ENCODE data around the gene SCN1A. TPM values are rescaled to one million over a fixed set of nuclear protein-coding genes. Genes with fewer than 3 reads are reported as not detected.
A peak's percentile ranks its signal among the peaks of the same experiment; 100 is the strongest.

SCN1A gene
- total and polyA plus RNA-seq, 2 of the 13 experiments (the other 11 are each of a cell fraction or from before 2014, with no cell fraction given) = 19.9 to 39.4 TPM

DNA sequence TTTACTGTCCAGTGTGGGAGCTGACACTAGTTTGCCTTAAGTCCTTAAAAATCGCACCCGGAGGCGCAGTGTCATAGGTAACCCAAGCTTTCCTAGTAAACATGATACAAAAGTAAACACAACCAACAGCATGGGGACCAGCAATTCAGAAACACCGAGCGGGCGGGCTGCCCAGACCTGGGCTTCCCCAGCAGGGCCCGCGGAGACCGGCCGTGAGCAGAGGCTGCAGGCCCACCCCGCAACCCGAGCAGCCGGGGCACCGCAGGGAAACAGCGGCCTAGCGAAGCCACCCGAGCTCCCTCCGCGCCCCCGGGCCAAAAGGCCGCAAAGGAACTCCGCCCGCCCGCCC lies 174.5 kb downstream of the SCN1A start:
- Histone ChIP-seq H3K79me2 (ENCODE audit: insufficient read depth, low read length) (peaks cover 50% of the 10 kb centered on the region), H3K9ac (ENCODE audit: insufficient read depth, low read depth, low read length) (peak overlapping the region; percentile 92), H3K36me3 (replicated peaks in 1 of 2; ENCODE audit: control insufficient read depth in 1 of 2, insufficient read depth in 2 of 2, low read length in 2 of 2) (peaks cover 3 to 13% of the 10 kb centered on the region in 2 experiments; a peak in 4 of 5 replicates), H4K20me1 (ENCODE audit: insufficient read depth, low read length) (peaks cover 25% of the 10 kb centered on the region), H3K27me3 (ENCODE audit: control insufficient read depth in 1 of 2, insufficient read depth in 2 of 2, low read length in 2 of 2) (no peaks in the 10 kb centered on the region; a peak in 1 of 5 replicates), H2AFZ (ENCODE audit: low read length) (no peak overlapping the region), H3K27ac (ENCODE audit: extremely low read length, insufficient read depth, low read length) (peak overlapping the region; percentile 84), H3K9me3 (ENCODE audit: low read length) (no peaks in the 10 kb centered on the region), H3K4me3 (replicated peaks in 1 of 3; ENCODE audit: insufficient read depth in 1 of 3, low read depth in 2 of 3, low read length in 3 of 3) (peak overlapping the region; percentile 88 to 97 (median 91)), H3K4me1 (ENCODE audit: insufficient read depth, low read length) (peaks cover 52% of the 10 kb centered on the region), H3K4me2 (ENCODE audit: low read depth, low read length) (peak overlapping the region; percentile 73)
- DNase-seq (ENCODE audit: low spot score) = peak; percentile 54
- ChIA-PET CTCF (ENCODE audit: low intra/inter-chr PET ratio, low total read pairs) (interaction anchor here (1.2 to 1.8 kb wide), 4 partner anchors 154 to 431 kb away, joined by 4 to 19 read pairs (median 12); partner anchors contain the start of gene SCN1A), POLR2A (interaction anchor here (0.7 to 2.4 kb wide), 21 partner anchors 8 to 422 kb away, joined by 3 to 33 read pairs (median 4); partner anchors contain the start of genes SCN1A and SCN9A)
- in situ Hi-C loops (cut with HindIII; ENCODE audit: extremely low pct_ligation_motif_present, low pct_unique_long_range_greater_than_20kb) (loop anchor here (5.0 kb wide), 3 partner anchors 174 to 464 kb away; partner anchors contain the start of gene SCN1A), intact Hi-C loops (cut with micrococcal nuclease; ENCODE audit: unreplicated experiment) (loop anchor here (1.0 to 5.0 kb wide), 5 partner anchors 175 to 563 kb away; partner anchors contain the start of gene SCN1A)
- TSS peak; percentile 59 for BruUV-seq (replicated peaks)
- ATAC-seq = peak; percentile 79
- FAIRE-seq = no peak
- 0% methylated on average over 10 of the region's 24 CpGs for WGBS (ENCODE audit: low lambda C conversion rate)
- TF ChIP-seq, protein P1, sequence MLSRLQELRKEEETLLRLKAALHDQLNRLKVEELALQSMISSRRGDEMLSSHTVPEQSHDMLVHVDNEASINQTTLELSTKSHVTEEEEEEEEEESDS (CRISPR knock-in tag; IDR thresholded peaks at IDR 0.05; ENCODE audit: borderline replicate concordance) = 0 out of 2 replicates have a peak, but pooled peaks have one; percentile 15
- TF ChIP-seq NR2F6 (IDR thresholded peaks at IDR 0.05) (no peak), NR2F6 (CRISPR knock-in tag; IDR thresholded peaks at IDR 0.05) (no peak), ZFP1 (CRISPR knock-in tag; IDR thresholded peaks at IDR 0.05) (no peak), HNRNPUL1 (IDR thresholded peaks at IDR 0.05; ENCODE audit: low read depth, low read length) (no peak), ZNF337 (CRISPR knock-in tag; IDR thresholded peaks at IDR 0.05; ENCODE audit: borderline replicate concordance, low read depth) (no peak; the same call in 1 of the 2 replicates), PHF5A (CRISPR knock-in tag; IDR thresholded peaks at IDR 0.05; ENCODE audit: low read depth, unreplicated experiment) (no peak), SRSF1 (optimal IDR thresholded peaks at IDR 0.05; ENCODE audit: low read depth, low read length) (no peak), ARNT (IDR thresholded peaks at IDR 0.05) (no peak), ZNF713 (CRISPR knock-in tag; IDR thresholded peaks at IDR 0.05) (no peak), RAD51 (IDR thresholded peaks at IDR 0.05; ENCODE audit: borderline replicate concordance) (no peak), NR1H2 (CRISPR knock-in tag; IDR thresholded peaks at IDR 0.05; ENCODE audit: borderline replicate concordance, low read depth) (no peak), AGO2 (optimal IDR thresholded peaks at IDR 0.05; ENCODE audit: low read depth, low read length) (peak; percentile 76), ZEB1 (IDR thresholded peaks at IDR 0.05; ENCODE audit: insufficient replicate concordance, low read depth) (no peak), PCBP2 (optimal IDR thresholded peaks at IDR 0.05; ENCODE audit: low read depth, low read length, poor library complexity, severe bottlenecking) (no peak)
- TF ChIP-seq, protein P2, sequence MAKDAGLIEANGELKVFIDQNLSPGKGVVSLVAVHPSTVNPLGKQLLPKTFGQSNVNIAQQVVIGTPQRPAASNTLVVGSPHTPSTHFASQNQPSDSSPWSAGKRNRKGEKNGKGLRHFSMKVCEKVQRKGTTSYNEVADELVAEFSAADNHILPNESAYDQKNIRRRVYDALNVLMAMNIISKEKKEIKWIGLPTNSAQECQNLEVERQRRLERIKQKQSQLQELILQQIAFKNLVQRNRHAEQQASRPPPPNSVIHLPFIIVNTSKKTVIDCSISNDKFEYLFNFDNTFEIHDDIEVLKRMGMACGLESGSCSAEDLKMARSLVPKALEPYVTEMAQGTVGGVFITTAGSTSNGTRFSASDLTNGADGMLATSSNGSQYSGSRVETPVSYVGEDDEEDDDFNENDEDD (CRISPR knock-in tag; IDR thresholded peaks at IDR 0.05; ENCODE audit: borderline replicate concordance) = no peak
- TF ChIP-seq, protein P3, sequence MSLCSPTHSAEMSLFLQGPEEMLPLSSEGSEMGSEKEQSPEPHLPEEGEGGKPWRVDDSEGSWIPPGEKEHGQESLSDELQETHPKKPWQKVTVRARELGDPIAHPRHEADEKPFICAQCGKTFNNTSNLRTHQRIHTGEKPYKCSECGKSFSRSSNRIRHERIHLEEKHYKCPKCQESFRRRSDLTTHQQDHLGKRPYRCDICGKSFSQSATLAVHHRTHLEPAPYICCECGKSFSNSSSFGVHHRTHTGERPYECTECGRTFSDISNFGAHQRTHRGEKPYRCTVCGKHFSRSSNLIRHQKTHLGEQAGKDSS (CRISPR knock-in tag; IDR thresholded peaks at IDR 0.05; ENCODE audit: borderline replicate concordance, low read depth) = no peak
- TF ChIP-seq, protein P4, sequence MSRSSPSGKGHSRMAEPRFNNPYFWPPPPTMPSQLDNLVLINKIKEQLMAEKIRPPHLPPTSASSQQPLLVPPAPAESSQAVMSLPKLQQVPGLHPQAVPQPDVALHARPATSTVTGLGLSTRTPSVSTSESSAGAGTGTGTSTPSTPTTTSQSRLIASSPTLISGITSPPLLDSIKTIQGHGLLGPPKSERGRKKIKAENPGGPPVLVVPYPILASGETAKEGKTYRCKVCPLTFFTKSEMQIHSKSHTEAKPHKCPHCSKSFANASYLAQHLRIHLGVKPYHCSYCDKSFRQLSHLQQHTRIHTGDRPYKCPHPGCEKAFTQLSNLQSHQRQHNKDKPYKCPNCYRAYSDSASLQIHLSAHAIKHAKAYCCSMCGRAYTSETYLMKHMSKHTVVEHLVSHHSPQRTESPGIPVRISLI (CRISPR knock-in tag; IDR thresholded peaks at IDR 0.05; ENCODE audit: borderline replicate concordance) = no peak
- TF ChIP-seq, protein P5, sequence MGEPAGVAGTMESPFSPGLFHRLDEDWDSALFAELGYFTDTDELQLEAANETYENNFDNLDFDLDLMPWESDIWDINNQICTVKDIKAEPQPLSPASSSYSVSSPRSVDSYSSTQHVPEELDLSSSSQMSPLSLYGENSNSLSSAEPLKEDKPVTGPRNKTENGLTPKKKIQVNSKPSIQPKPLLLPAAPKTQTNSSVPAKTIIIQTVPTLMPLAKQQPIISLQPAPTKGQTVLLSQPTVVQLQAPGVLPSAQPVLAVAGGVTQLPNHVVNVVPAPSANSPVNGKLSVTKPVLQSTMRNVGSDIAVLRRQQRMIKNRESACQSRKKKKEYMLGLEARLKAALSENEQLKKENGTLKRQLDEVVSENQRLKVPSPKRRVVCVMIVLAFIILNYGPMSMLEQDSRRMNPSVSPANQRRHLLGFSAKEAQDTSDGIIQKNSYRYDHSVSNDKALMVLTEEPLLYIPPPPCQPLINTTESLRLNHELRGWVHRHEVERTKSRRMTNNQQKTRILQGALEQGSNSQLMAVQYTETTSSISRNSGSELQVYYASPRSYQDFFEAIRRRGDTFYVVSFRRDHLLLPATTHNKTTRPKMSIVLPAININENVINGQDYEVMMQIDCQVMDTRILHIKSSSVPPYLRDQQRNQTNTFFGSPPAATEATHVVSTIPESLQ (CRISPR knock-in tag; conservative IDR thresholded peaks at IDR 0.05) = no peak
